GM12873 (cell line): ENCODE data around the gene GPX7.

ENCODE experiments used
- CTCF ChIP-seq: IDR thresholded peaks from 2 replicates; pipeline ENCODE4 v1.5.1; 2012; ENCODE audit warnings: low read depth, mild to moderate bottlenecking, moderate library complexity, low read length, control low read depth; ENCODE audit not compliant: insufficient read depth; ENCODE audit errors: missing control alignments

The GPX7 gene

GRCh38 chr1:52588535-52588934 is 13.6 kb upstream of the GPX7 start:
- TF ChIP-seq CTCF = no peak

GRCh38 chr1:52590266-52590665 is 11.9 kb upstream of the GPX7 start:
- no peak for TF ChIP-seq CTCF

GRCh38 chr1:52592637-52593323 is 9.4 kb upstream of the GPX7 start:
- no peak for TF ChIP-seq CTCF

GRCh38 chr1:52593495-52593894 is 8.7 kb upstream of the GPX7 start:
- no peak for TF ChIP-seq CTCF

- no peak for TF ChIP-seq CTCF
Measured at GRCh38 chr1:52595061-52595460, 7.1 kb upstream of the GPX7 start.

GRCh38 chr1:52597912-52598311 is 4.3 kb upstream of the GPX7 start:
- TF ChIP-seq CTCF = no peak

- no peak for TF ChIP-seq CTCF
Measured at GRCh38 chr1:52598729-52599128, 3.4 kb upstream of the GPX7 start.

- TF ChIP-seq CTCF = no peak
Measured at GRCh38 chr1:52599236-52599635, 2.9 kb upstream of the GPX7 start.
